HUES6 (cell line): Measurements from ENCODE around the gene FRMD8.

Experiments used
- H3K27ac ChIP-seq: 2 replicates; pipeline ENCODE4 v1.7.0; 2013; ENCODE audit warnings: low read depth, mild to moderate bottlenecking, low read length, inconsistent platforms
- H3K27me3 ChIP-seq: 2 replicates; pipeline ENCODE4 v1.6.1; 2013; ENCODE audit warnings: low read length; ENCODE audit not compliant: control insufficient read depth, insufficient read depth
- H3K36me3 ChIP-seq: 2 replicates; pipeline ENCODE4 v1.6.1; 2013; ENCODE audit warnings: low read length; ENCODE audit not compliant: control insufficient read depth, insufficient read depth
- H3K4me1 ChIP-seq: 2 replicates; pipeline ENCODE4 v1.6.1; 2013; ENCODE audit warnings: low read length; ENCODE audit not compliant: control insufficient read depth, insufficient read depth
- H3K4me3 ChIP-seq: 2 replicates; pipeline ENCODE4 v1.5.1; 2013; ENCODE audit warnings: low read depth, low read length
- H3K9ac ChIP-seq: one replicate; pipeline ENCODE4 v1.6.1; 2013; ENCODE audit warnings: mild to moderate bottlenecking, low read length
- H3K9me3 ChIP-seq: 2 replicates; pipeline ENCODE4 v1.6.1; 2013; ENCODE audit warnings: low read depth, low read length; ENCODE audit not compliant: control insufficient read depth, insufficient read depth

Gene FRMD8

GRCh38 chr11:65395961-65396530 lies 9.6 kb downstream of the FRMD8 start:
- Histone ChIP-seq H3K36me3 (peaks cover 55% of the 10 kb centered on the region), H3K27me3 (no peaks in the 10 kb centered on the region), H3K27ac (no peak overlapping the region), H3K9me3 (no peaks in the 10 kb centered on the region), H3K9ac (no peak overlapping the region), H3K4me3 (no peak overlapping the region), H3K4me1 (peaks cover 6% of the 10 kb centered on the region; the same call in 1 of the 2 replicates)

DNA sequence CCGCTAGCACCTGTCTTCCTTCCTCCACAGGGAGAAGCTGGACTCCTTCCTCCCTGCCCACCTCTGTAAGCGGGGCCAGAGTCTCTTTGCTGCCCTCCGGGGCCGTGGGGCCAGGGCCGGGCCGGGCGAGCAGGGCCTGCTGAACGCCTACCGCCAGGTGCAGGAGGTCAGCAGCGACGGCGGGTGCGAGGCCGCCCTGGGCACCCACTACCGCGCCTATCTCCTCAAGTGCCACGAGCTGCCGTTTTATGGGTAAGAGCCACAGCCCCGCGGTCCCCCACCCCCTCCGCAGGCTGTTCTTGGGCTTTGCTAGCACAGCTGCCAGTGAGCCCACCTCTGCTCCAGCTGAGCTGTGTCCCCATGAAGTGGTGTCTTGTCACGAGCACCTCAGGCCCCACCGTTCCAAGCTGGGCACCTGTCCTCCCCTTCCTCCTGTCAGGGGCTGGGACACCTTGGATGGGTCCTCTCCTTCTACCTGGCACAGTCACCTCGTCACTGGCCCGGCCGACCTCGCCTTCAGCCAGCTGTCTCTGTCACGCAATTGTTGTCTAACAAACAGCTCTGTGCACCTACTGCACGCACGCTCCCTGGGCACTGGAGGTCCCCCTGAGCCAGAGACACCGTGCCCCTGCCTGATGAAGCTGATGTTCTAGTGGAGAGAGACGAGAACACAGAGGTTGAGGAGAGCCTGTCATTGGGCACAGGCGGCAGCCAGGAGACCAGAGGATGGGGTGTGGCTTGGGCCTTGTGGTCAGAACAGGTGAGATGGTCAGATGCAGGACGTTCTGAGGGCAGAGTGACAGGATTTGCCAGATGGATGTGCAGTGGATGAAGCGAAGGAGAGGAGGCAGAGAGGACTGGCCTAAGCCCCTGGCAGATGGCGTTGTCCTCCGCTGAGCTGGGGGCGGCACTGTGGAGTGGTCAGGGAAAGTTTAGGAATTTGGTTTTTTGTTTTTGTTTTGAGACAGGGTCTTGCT lies 10.6 kb downstream of the FRMD8 start:
- Histone ChIP-seq H3K36me3 (peaks cover 55% of the 10 kb centered on the region), H3K4me1 (peaks cover 4% of the 10 kb centered on the region; the same call in 1 of the 2 replicates), H3K9me3 (no peaks in the 10 kb centered on the region), H3K4me3 (no peak overlapping the region), H3K27ac (no peak overlapping the region), H3K9ac (no peak overlapping the region), H3K27me3 (no peaks in the 10 kb centered on the region)

DNA sequence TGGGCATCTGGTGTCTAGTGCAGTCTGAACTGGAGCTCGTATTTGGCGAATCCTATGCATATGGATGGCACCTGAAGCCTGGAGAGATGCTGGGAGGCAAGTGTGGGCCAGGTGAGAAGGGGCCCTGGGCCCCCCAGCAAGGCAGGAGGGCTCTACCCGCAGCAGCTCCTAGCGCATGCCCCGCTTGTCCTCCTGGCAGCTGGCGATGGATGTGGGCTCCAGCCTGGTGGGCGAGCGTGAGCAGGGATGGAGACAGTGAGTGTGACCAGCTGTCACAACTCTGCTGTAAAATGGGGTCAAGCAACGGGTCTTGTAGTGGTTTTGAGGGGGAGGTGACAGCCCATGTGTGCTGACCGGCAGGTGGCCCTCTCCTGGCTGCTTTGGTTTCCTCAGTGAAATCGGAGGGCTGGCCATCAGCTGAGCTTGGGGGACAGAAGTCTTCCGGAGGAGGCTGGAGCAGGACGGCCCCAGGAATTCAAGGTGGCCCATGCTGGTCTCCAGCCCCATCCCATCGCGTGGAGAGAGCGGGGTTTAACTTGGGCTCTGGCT lies 12.0 kb downstream of the FRMD8 start:
- no peaks in the 10 kb centered on the region for H3K9me3 ChIP-seq
- no peak overlapping the region for H3K9ac ChIP-seq
- H3K27ac ChIP-seq = no peak overlapping the region
- peaks cover 58% of the 10 kb centered on the region for H3K36me3 ChIP-seq
- no peak overlapping the region for H3K4me3 ChIP-seq
- peaks cover 4% of the 10 kb centered on the region; the same call in 1 of the 2 replicates for H3K4me1 ChIP-seq
- H3K27me3 ChIP-seq = no peaks in the 10 kb centered on the region

DNA sequence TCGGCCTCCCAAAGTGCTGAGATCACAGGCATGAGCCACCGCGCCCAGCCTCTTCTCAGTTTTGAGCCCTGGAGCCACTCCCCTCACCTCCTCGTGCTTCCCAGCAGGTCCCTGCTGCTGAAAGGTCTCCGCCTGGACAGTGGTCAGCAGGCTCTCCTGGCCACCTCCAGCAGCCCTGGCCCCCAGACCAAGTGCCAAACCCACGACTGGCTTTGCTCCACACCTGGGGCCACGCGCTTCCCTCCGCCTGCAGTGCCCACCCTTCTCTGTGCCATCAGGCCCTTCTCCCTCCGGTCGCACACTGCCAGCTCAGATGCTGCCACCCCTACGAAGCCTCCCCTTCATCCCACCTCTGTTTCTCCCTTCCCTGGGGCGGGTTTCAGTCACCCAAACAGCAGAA lies 12.8 kb downstream of the FRMD8 start:
- Histone ChIP-seq H3K4me3 (no peak overlapping the region), H3K36me3 (peaks cover 58% of the 10 kb centered on the region), H3K9me3 (no peaks in the 10 kb centered on the region), H3K27ac (no peak overlapping the region), H3K4me1 (peaks cover 4% of the 10 kb centered on the region; the same call in 1 of the 2 replicates), H3K9ac (no peak overlapping the region), H3K27me3 (no peaks in the 10 kb centered on the region)

DNA sequence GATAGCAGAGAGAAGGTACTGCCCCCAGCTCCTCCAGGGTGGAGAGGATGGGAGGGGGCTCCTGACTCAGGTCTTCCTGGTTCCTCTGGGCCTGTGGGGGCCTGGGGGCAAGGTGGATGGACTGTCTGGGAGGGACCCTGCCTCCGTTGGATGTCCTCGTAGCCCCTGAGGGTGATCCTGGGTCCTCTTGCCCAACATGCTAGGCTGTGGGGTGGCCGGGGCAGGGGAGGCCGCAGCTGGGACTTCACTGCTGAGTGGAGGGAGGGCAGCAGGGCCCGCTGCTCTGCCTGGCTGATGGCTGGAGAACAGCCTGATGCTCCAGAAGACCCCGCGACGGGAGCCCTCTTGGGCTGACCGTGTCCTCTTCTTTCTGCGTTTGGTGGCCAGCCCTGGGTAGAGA lies 13.4 kb downstream of the FRMD8 start:
- no peak overlapping the region for H3K9ac ChIP-seq
- peaks cover 59% of the 10 kb centered on the region for H3K36me3 ChIP-seq
- no peaks in the 10 kb centered on the region for H3K27me3 ChIP-seq
- no peaks in the 10 kb centered on the region for H3K9me3 ChIP-seq
- no peak overlapping the region for H3K4me3 ChIP-seq
- no peak overlapping the region for H3K27ac ChIP-seq
- peaks cover 4% of the 10 kb centered on the region; the same call in 1 of the 2 replicates for H3K4me1 ChIP-seq

DNA sequence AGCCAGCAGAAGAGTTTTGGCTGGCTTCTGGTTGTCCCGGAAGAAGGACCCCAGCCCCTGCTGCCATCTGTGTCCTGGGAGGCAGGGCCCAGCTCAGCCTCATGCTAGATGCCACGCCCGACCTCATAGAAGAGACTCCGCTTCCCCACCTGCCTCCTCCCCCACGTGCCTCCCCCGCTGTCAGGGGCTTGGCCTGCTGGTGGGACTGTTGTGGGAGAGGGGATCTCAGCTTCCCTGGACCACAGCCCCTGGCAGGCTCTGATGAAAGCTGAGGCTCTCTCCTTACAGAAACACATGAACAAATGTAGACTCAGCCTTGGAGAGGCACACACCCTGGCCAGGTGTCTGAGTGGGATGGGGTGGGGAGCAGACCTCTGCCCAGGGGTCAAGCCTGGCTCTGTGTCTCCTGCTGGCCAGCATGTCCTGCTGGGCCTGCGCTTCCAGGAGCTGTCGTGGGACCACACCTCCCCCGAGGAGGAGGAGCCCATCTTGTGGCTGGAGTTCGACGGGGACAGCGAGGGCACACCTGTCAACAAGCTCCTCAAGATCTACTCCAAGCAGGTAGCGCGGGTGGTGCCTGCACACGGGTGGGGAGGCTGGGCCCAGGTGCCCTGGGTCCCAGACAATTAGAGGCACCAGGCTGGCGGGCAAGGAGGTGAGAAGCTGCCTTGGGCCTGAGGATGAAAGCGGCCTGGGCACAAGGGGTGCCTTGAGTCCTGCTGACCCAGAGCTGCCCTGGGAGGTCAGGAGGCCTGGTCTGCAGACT lies 14.1 kb downstream of the FRMD8 start:
- H3K9ac ChIP-seq = no peak overlapping the region
- H3K4me3 ChIP-seq = no peak overlapping the region
- H3K9me3 ChIP-seq = no peaks in the 10 kb centered on the region
- H3K27me3 ChIP-seq = no peaks in the 10 kb centered on the region
- peaks cover 61% of the 10 kb centered on the region for H3K36me3 ChIP-seq
- peaks cover 4% of the 10 kb centered on the region; the same call in 1 of the 2 replicates for H3K4me1 ChIP-seq
- no peak overlapping the region for H3K27ac ChIP-seq

GRCh38 chr11:65401073-65401802 lies 14.8 kb downstream of the FRMD8 start:
- Histone ChIP-seq H3K4me3 (no peak overlapping the region), H3K9me3 (no peaks in the 10 kb centered on the region), H3K27ac (no peak overlapping the region), H3K36me3 (peaks cover 59% of the 10 kb centered on the region), H3K9ac (no peak overlapping the region), H3K27me3 (no peaks in the 10 kb centered on the region), H3K4me1 (peaks cover 4% of the 10 kb centered on the region; the same call in 1 of the 2 replicates)

- Histone ChIP-seq H3K4me1 (peaks cover 4% of the 10 kb centered on the region; the same call in 1 of the 2 replicates), H3K36me3 (peaks cover 58% of the 10 kb centered on the region), H3K27ac (no peak overlapping the region), H3K9me3 (no peaks in the 10 kb centered on the region), H3K27me3 (no peaks in the 10 kb centered on the region), H3K4me3 (no peak overlapping the region), H3K9ac (no peak overlapping the region)
Observed at GRCh38 chr11:65401803-65402248, 15.4 kb downstream of the FRMD8 start.

DNA sequence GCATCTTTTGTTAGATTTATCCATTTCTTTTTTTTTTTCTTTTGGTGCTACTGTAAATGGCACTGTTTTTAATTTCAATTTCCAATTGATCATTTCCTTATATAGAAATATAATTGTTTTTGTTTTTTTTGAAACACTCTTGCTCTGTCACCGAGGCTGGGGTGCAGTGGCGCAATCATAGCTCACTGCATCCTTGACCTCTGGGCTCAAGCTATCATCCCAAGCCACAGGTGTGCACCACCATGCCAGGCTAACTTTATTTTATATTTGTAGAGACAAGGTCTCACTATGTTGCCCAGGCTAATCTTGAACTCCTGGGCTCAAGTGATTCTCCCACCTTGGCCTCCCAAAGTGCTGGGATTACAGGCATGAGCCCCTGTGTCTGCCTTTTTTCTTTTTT lies 16.4 kb downstream of the FRMD8 start:
- Histone ChIP-seq H3K4me1 (peaks cover 4% of the 10 kb centered on the region; the same call in 1 of the 2 replicates), H3K27ac (no peak overlapping the region)

DNA sequence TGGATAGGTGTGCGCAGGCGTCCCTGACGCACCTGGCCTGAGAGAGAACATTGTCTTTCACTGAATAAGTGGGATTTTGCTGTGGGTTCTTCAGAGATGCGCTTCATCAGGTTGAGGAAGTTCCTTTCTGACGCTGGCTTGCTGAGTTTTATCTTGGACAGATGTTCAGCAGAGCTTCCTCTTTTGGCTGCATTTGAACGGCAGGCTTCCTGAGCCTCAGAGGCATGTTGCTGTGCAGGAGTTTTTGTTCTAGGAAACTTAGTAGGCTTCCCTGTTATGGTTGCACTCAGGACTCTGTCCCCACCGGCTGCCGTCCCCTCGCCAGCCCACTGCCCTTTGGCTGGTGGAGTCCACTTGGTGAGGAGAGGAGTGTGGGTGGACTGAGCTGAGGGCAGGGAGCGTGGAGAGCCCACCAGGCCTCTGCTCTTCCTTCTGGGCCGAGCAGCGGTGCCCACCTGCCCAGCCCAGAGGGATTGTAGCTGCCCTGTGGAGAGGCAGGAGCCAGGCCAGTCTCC lies 17.2 kb downstream of the FRMD8 start:
- Histone ChIP-seq H3K27ac (no peak overlapping the region), H3K9ac (no peak overlapping the region), H3K4me1 (peaks cover 4% of the 10 kb centered on the region; the same call in 1 of the 2 replicates), H3K4me3 (no peak overlapping the region), H3K9me3 (no peaks in the 10 kb centered on the region), H3K27me3 (no peaks in the 10 kb centered on the region), H3K36me3 (peaks cover 52% of the 10 kb centered on the region)

More for the DNA sequence above, 16.4 kb downstream of the FRMD8 start:
- H3K36me3 ChIP-seq = peaks cover 53% of the 10 kb centered on the region
- H3K9me3 ChIP-seq = no peaks in the 10 kb centered on the region
- no peak overlapping the region for H3K4me3 ChIP-seq
- no peak overlapping the region for H3K9ac ChIP-seq
- no peaks in the 10 kb centered on the region for H3K27me3 ChIP-seq
